Activated CD4-positive, alpha-beta T cell treated with anti-CD3 and anti-CD28 coated beads, Interleukin-2, amount 10 ng/mL, durations not matched to agents 7 days and 5 days (primary cell): ENCODE results near the gene EBLN1. TPM values are rescaled to one million over a fixed set of nuclear protein-coding genes. Genes with fewer than 3 reads are reported as not detected.
"Not testable (repeated sequence)": the region's sequence is repeated elsewhere in the genome, so short reads cannot be mapped to it uniquely, and the experiment has no call there.

Experiments used
- CTCF ChIA-PET: fragments of 350-600 bp; sonication (Branson Sonifier 250); formaldehyde crosslinking; loops from one replicate; lab custom pipeline; 2021; ENCODE audit warnings: antibody characterized with exemption; lab: Charles Lee
- POLR2A ChIA-PET: fragments of 350-600 bp; sonication (Branson Sonifier 250); formaldehyde crosslinking; loops from one replicate; lab custom pipeline; 2021; ENCODE audit warnings: antibody characterized with exemption; lab: Charles Lee
- DNase-seq: peaks from one replicate; pipeline ENCODE4 v3.0.0-alpha.2; 2020
- H3K27ac Mint-ChIP-seq: one replicate; pipeline ENCODE4 v1.8.0; 2021; ENCODE audit warnings: mild to moderate bottlenecking, moderate library complexity, mixed read lengths
- H3K27me3 Mint-ChIP-seq: one replicate; pipeline ENCODE4 v1.8.0; 2021; ENCODE audit warnings: mixed read lengths
- H3K36me3 Mint-ChIP-seq: one replicate; pipeline ENCODE4 v1.8.0; 2021; ENCODE audit warnings: low read depth, mixed read lengths
- H3K4me1 Mint-ChIP-seq: one replicate; pipeline ENCODE4 v1.8.0; 2021; ENCODE audit warnings: mixed read lengths
- H3K4me3 Mint-ChIP-seq: one replicate; pipeline ENCODE4 v1.8.0; 2021; ENCODE audit warnings: mild to moderate bottlenecking, moderate library complexity, mixed read lengths
- H3K9me3 Mint-ChIP-seq: one replicate; pipeline ENCODE4 v1.8.0; 2021; ENCODE audit warnings: mixed read lengths
- total RNA-seq, 2 experiments: library from RNA; stranded (reverse); gene quantifications; one replicate each; pipeline ENCODE4 v1.2.3, GENCODE V29; 2021

EBLN1 gene
- total RNA-seq, 2 experiments from 2014 or later: not detected

DNA sequence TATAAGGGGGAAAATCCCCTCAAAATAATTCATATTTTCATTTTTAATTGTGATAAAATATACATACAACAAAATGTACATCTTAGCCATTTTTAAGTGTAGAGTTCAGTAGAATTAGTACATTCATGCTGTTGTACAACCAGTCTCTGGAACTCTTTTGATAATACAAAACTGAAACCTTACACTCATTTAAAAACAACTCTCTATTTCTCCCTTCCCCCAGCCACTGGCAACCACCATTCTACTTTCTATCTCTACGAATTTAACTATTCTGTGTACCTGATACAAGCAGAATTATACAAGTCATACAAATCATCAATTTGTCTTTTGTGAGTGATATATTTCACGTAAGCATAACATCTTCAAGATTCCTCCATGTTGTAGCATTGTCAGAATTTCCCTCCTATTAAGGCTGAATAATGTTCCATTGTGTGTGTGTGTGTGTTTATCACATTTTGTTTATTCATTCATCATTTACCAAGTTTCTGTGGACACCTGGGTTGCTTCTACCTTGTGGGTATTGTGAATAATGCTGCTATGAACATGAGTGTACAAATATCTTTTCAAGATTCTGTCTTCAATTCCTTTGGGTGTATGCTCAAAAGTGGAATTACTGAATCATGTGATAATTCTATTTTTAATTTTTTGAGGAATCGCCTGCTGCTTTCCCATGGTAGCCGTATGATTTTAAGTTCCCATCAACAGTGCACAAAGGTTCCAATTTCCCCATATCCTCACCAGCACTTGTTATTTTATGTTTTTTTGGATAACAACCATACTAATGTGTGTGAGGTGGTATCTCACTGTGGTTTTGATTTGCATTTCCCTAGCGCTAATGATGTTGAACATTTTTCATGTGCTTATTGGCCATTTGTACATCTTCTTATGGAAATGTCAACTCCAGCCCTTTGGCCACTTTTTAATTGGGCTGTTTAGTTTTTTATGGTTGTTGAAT is 4.7 kb upstream of the EBLN1 start:
- peaks cover 6% of the 10 kb centered on the region for H3K9me3 Mint-ChIP-seq
- ChIA-PET POLR2A (no interaction called here), CTCF (no interaction called here)
- H3K27me3 Mint-ChIP-seq: peaks cover 3% of the 10 kb centered on the region
- H3K4me3 Mint-ChIP-seq: no peak overlapping the region
- H3K36me3 Mint-ChIP-seq: peaks cover 2% of the 10 kb centered on the region
- peak overlapping the region; percentile 81 for H3K27ac Mint-ChIP-seq
- peak; percentile 21 for DNase-seq
- peaks cover 14% of the 10 kb centered on the region for H3K4me1 Mint-ChIP-seq

- Mint-ChIP-seq H3K4me1 (peaks cover 14% of the 10 kb centered on the region), H3K27ac (no peak overlapping the region), H3K36me3 (peaks cover 2% of the 10 kb centered on the region), H3K4me3 (no peak overlapping the region), H3K9me3 (peaks cover 6% of the 10 kb centered on the region), H3K27me3 (no peaks in the 10 kb centered on the region)
- ChIA-PET POLR2A (no interaction called here), CTCF (no interaction called here)
- no peak for DNase-seq
Observed at GRCh38 chr10:22219308-22219707, 1.5 kb upstream of the EBLN1 start.

DNA sequence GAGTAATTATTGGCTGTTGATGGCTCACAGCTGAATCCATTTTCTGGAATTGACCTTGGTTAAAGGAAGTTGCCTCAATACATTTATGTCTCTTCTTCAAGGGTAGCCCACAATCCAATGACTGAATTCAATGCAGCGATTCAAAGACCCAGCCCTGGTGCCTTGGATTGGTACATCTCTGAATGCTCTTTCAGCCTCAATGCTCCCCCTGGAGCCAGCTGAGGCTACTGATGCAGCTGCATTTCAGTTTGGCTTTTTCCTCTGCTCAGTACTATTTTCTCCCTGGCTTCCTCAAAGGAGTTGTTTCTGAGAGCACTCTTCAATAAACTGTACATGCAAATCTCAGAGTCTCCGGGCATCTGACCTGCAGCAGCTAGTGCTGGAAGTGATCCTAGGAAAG is 633 bp upstream of the EBLN1 start:
- POLR2A ChIA-PET: no interaction called here
- Mint-ChIP-seq H3K4me1 (peaks cover 14% of the 10 kb centered on the region), H3K27ac (no peak overlapping the region)

DNA sequence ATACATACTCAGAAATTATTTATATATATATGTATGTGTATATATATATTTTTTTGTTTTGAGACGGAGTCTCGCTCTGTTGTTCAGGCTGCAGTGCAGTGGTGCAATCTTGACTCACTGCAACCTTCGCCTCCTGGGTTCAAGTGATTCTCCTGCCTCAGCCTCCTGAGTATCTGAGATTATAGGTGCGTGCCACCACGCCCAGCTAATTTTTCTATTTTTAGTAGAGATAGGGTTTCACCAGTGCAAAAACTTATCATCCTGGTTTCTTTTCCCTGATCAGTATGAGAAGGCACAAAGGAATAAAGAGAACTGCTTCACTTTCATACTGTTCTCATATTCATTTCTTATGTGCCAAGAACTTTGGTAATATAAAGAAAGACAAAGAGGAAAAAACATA is 731 bp downstream of the EBLN1 start:
- POLR2A ChIA-PET, H3K27me3 Mint-ChIP-seq, H3K4me3 Mint-ChIP-seq, H3K36me3 Mint-ChIP-seq, CTCF ChIA-PET, H3K9me3 Mint-ChIP-seq, DNase-seq, H3K27ac Mint-ChIP-seq, H3K4me1 Mint-ChIP-seq: not testable (repeated sequence)

More for the DNA sequence above, 633 bp upstream of the EBLN1 start:
- peaks cover 2% of the 10 kb centered on the region for H3K36me3 Mint-ChIP-seq
- no peaks in the 10 kb centered on the region for H3K27me3 Mint-ChIP-seq
- H3K9me3 Mint-ChIP-seq: peaks cover 6% of the 10 kb centered on the region
- H3K4me3 Mint-ChIP-seq: no peak overlapping the region
- no peak for DNase-seq
- CTCF ChIA-PET: interaction anchor here (0.6 kb wide), 1 partner anchor 679 kb away, joined by 3 read pairs; no protein-coding TSS in a partner anchor

- no peaks in the 10 kb centered on the region for H3K36me3 Mint-ChIP-seq
- H3K9me3 Mint-ChIP-seq: no peaks in the 10 kb centered on the region
- no peak for DNase-seq
- H3K27me3 Mint-ChIP-seq: peaks cover 23% of the 10 kb centered on the region
- POLR2A ChIA-PET: no interaction called here
- peaks cover 3% of the 10 kb centered on the region for H3K4me1 Mint-ChIP-seq
- no peak overlapping the region for H3K4me3 Mint-ChIP-seq
- H3K27ac Mint-ChIP-seq: no peak overlapping the region
- CTCF ChIA-PET: no interaction called here
Observed at GRCh38 chr10:22210267-22210666, 7.5 kb downstream of the EBLN1 start.

DNA sequence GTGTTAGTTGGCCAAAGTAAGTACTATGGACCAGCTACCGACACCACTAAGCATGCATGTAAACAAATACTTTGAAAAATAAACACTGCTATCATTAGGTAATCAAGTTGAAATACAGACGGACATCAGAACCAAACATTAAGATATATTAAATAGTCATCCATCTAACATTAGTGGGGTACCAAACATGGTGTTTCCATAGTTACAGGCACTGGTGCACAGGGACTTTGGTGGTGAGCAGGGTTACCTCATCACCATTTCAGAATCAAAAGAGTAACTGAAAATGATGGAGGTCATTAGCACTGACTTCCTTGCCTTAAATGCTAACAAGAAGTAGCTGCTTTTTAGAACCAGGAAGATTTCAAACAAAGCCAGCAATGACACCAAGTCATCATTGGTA is 23.9 kb downstream of the EBLN1 start:
- no peak for DNase-seq
- H3K27ac Mint-ChIP-seq: no peak overlapping the region
- no peak overlapping the region for H3K4me3 Mint-ChIP-seq
- H3K27me3 Mint-ChIP-seq: peaks cover 4% of the 10 kb centered on the region
- H3K36me3 Mint-ChIP-seq: no peaks in the 10 kb centered on the region
- POLR2A ChIA-PET: no interaction called here
- H3K4me1 Mint-ChIP-seq: no peaks in the 10 kb centered on the region
- CTCF ChIA-PET: interaction anchor here (0.6 kb wide), 1 partner anchor 12 kb away, joined by 3 read pairs; no protein-coding TSS in a partner anchor
- no peaks in the 10 kb centered on the region for H3K9me3 Mint-ChIP-seq

DNA sequence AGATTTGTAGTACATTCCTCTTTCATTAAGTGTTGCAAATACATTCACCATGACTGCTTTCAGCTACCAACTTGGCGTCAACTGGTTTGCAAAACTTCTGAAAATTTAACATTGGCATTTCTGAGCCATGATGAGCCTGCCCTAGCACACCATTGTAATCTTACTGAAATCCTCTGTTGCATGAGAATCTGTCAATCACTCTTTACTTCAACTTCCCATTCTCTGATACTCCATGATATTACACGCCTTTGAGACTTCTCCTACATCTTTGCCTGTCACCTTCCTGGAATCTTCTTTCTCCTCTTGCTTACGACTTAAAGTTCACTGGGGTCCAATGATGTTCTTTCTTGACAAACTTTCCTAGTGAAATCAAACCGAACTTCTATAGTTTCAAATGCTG is 32.2 kb downstream of the EBLN1 start:
- H3K4me1 Mint-ChIP-seq: no peaks in the 10 kb centered on the region

GRCh38 chr10:22183771-22184461 is 33.9 kb downstream of the EBLN1 start:
- no peaks in the 10 kb centered on the region for H3K36me3 Mint-ChIP-seq
- no peaks in the 10 kb centered on the region for H3K9me3 Mint-ChIP-seq
- peaks cover 36% of the 10 kb centered on the region for H3K27me3 Mint-ChIP-seq
- no peaks in the 10 kb centered on the region for H3K4me1 Mint-ChIP-seq
- H3K27ac Mint-ChIP-seq: no peak overlapping the region
- CTCF ChIA-PET: no interaction called here
- POLR2A ChIA-PET: no interaction called here
- DNase-seq: no peak
- H3K4me3 Mint-ChIP-seq: no peak overlapping the region

More for the DNA sequence above, 32.2 kb downstream of the EBLN1 start:
- no peaks in the 10 kb centered on the region for H3K9me3 Mint-ChIP-seq
- H3K4me3 Mint-ChIP-seq: no peak overlapping the region
- no peaks in the 10 kb centered on the region for H3K36me3 Mint-ChIP-seq
- H3K27me3 Mint-ChIP-seq: peaks cover 26% of the 10 kb centered on the region
- no peak overlapping the region for H3K27ac Mint-ChIP-seq
- POLR2A ChIA-PET: no interaction called here
- CTCF ChIA-PET: no interaction called here
- no peak for DNase-seq

DNA sequence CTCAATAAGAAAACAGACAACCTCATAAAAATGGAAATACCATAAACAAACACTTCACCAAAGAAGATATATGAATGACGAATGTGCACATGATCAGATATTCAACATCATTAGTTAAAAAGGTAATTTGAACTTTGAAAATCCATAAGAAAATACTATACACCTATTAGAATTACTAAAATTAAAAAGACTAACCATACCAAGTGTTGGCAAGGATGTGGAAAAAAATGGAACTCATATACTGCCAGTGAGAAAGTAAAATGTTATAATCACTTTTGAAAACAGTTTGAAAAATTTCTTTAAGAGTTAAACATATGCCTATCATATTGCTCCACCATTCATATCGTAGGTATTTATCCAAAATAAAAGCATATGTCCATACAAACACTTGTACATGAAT is 37.1 kb downstream of the EBLN1 start:
- no peaks in the 10 kb centered on the region for H3K36me3 Mint-ChIP-seq
- POLR2A ChIA-PET: no interaction called here
- peaks cover 42% of the 10 kb centered on the region for H3K27me3 Mint-ChIP-seq
- H3K27ac Mint-ChIP-seq: no peak overlapping the region
- no peaks in the 10 kb centered on the region for H3K4me1 Mint-ChIP-seq
- no peak for DNase-seq
- no peaks in the 10 kb centered on the region for H3K9me3 Mint-ChIP-seq
- H3K4me3 Mint-ChIP-seq: no peak overlapping the region
- CTCF ChIA-PET: no interaction called here

DNA sequence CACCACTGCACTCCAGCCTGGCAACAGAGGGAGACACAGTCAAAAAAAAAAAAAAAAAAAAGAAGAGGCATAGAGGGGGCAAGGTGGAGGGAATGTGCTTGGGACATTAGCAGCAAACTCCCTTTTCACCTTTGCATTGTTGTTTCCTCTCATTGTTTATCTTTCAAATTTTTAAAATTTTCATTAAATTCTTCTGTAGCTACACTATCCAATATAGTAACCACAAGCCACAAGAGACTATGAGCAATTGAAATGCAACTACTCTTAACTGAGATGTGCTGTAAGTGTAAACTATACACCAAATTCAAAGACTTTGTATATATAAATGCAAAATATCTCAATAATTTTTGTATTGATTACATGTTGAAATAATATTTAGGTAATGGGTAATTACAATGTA is 43.4 kb downstream of the EBLN1 start:
- no peak overlapping the region for H3K4me3 Mint-ChIP-seq
- H3K9me3 Mint-ChIP-seq: peaks cover 5% of the 10 kb centered on the region
- no peaks in the 10 kb centered on the region for H3K36me3 Mint-ChIP-seq
- peaks cover 20% of the 10 kb centered on the region for H3K27me3 Mint-ChIP-seq
- H3K27ac Mint-ChIP-seq: no peak overlapping the region
- ChIA-PET POLR2A (no interaction called here), CTCF (no interaction called here)
- DNase-seq: no peak
- no peaks in the 10 kb centered on the region for H3K4me1 Mint-ChIP-seq

GRCh38 chr10:22171131-22171530 is 46.7 kb downstream of the EBLN1 start:
- Mint-ChIP-seq H3K27ac (no peak overlapping the region), H3K9me3 (peaks cover 12% of the 10 kb centered on the region), H3K36me3 (no peaks in the 10 kb centered on the region), H3K27me3 (peaks cover 10% of the 10 kb centered on the region), H3K4me3 (no peak overlapping the region), H3K4me1 (peaks cover 8% of the 10 kb centered on the region)
- no peak for DNase-seq
- ChIA-PET CTCF (no interaction called here), POLR2A (no interaction called here)

DNA sequence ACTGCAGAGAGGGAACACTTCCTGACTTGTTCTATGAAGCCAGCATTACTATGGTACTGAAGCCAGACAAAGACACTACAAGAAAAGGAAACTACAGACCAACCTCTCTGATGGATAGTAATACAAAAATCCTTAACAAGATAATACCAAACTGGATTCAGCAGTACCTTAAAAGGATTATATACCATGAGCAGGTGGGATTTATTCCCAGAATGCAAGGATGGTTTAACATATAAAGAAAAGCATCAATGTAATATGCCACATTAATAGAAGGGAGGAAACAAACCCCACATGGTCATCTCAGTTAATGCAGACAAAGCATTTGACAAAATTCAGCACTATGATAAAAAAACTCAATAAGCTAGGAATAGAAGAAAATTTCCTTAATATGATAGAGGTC is 47.2 kb downstream of the EBLN1 start:
- H3K4me1 Mint-ChIP-seq: peaks cover 8% of the 10 kb centered on the region
- CTCF ChIA-PET: no interaction called here
- H3K4me3 Mint-ChIP-seq: no peak overlapping the region
- H3K9me3 Mint-ChIP-seq: peaks cover 12% of the 10 kb centered on the region
- peaks cover 9% of the 10 kb centered on the region for H3K27me3 Mint-ChIP-seq
- no peak for DNase-seq
- POLR2A ChIA-PET: interaction anchor here (0.7 kb wide), 1 partner anchor 150 kb away, joined by 5 read pairs; no protein-coding TSS in a partner anchor
- H3K27ac Mint-ChIP-seq: no peak overlapping the region
- no peaks in the 10 kb centered on the region for H3K36me3 Mint-ChIP-seq

DNA sequence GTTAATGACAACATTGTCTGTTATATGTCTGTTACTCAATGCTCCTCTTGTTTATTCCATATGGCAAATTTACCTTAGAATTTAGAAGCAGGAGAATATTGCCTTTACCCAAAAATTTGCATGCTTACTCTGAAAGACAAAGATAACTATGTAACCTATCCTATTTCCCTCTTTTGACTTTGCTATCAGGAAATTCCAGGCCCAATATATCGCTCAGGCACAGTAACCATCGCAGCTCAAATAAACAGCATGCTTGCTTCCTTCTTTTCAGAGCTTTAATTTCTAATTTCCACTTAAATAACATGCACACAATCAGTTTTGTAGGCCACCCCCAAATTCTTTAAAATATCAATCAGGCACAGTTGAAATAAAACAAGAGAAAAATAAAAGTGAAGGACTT is 57.8 kb downstream of the EBLN1 start:
- POLR2A ChIA-PET: no interaction called here

More for the DNA sequence above, 57.8 kb downstream of the EBLN1 start:
- CTCF ChIA-PET: interaction anchor here (1.0 kb wide), 1 partner anchor 38 kb away, joined by 3 read pairs; no protein-coding TSS in a partner anchor
- H3K4me3 Mint-ChIP-seq: no peak overlapping the region
- H3K27ac Mint-ChIP-seq: no peak overlapping the region
- peaks cover 3% of the 10 kb centered on the region for H3K9me3 Mint-ChIP-seq
- no peaks in the 10 kb centered on the region for H3K36me3 Mint-ChIP-seq
- DNase-seq: no peak
- no peaks in the 10 kb centered on the region for H3K27me3 Mint-ChIP-seq
- peaks cover 11% of the 10 kb centered on the region for H3K4me1 Mint-ChIP-seq
